Measurements from ENCODE around the gene SLC35F2. TPM values are rescaled to one million over a fixed set of nuclear protein-coding genes. Genes with fewer than 3 reads are reported as not detected.

Gene SLC35F2
- total and polyA plus RNA-seq, 2 of the 13 experiments (the other 11 are each of a cell fraction or from before 2014, with no cell fraction given): 5.8 to 20.3 TPM

DNA sequence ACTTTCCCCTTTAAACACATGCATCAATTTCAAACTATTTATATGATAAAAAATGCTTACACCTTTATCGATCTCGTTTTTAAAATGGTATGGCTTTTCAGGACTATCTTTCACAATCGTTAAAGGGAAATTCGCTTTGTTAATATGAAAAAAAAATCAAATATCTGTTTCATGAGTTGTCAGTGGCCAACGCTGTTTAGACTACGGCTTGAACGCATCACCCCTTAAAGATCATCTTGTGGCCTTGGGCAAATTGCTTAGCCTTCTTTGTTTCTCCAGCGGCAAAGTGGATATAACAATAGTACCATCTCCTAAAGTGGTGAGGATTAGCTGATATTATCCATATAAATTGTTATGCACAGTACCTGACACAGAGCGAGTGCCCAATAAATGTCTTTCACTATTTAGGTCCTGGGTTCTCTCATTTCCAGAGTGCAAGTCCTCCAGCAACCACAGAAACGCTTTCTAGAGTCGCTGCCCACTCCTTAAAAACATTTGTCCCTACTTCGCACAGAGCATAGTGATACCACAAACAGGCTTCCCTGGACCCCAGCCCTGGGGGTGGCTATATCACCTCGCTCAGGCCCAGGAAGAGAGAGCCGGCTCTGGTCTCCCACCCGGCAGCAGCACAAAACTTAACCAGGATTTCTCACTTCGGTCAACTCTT lies 904 bp downstream of the SLC35F2 start (continued):
- no peak for TF ChIP-seq ZNF280D (CRISPR knock-in tag; IDR thresholded peaks at IDR 0.05)

- Histone ChIP-seq H3K79me2 (ENCODE audit: insufficient read depth, low read length) (no peaks in the 10 kb centered on the region), H4K20me1 (ENCODE audit: insufficient read depth, low read length) (no peaks in the 10 kb centered on the region), H3K4me1 (ENCODE audit: insufficient read depth, low read length) (peaks cover 21% of the 10 kb centered on the region), H3K27ac (ENCODE audit: extremely low read length, insufficient read depth, low read length) (no peak overlapping the region), H3K4me3 (replicated peaks in 1 of 3; ENCODE audit: insufficient read depth in 1 of 3, low read depth in 2 of 3, low read length in 3 of 3) (no peak overlapping the region), H3K36me3 (replicated peaks in 1 of 2; ENCODE audit: control insufficient read depth in 1 of 2, insufficient read depth in 2 of 2, low read length in 2 of 2) (no peaks in the 10 kb centered on the region), H3K9me3 (ENCODE audit: low read length) (no peaks in the 10 kb centered on the region), H3K9ac (ENCODE audit: insufficient read depth, low read depth, low read length) (no peak overlapping the region), H2AFZ (ENCODE audit: low read length) (no peak overlapping the region), H3K4me2 (ENCODE audit: low read depth, low read length) (no peak overlapping the region), H3K27me3 (ENCODE audit: control insufficient read depth in 1 of 2, insufficient read depth in 2 of 2, low read length in 2 of 2) (peaks cover 0 to 5% of the 10 kb centered on the region in 2 experiments; a peak in 1 of 5 replicates)
- ChIA-PET POLR2A (no interaction called here), CTCF (ENCODE audit: low intra/inter-chr PET ratio, low total read pairs) (no interaction called here)
- ATAC-seq: no peak
- FAIRE-seq: no peak
- WGBS (ENCODE audit: low lambda C conversion rate): 88% methylated on average over 7 of the region's 7 CpGs
- no peak for DNase-seq (ENCODE audit: low spot score)
- intact Hi-C loops (cut with micrococcal nuclease; ENCODE audit: unreplicated experiment): no loop called here
- BruUV-seq (replicated peaks): no TSS peak
- TF ChIP-seq ATRX (CRISPR knock-in tag; IDR thresholded peaks at IDR 0.05; ENCODE audit: borderline replicate concordance) (no peak), SMARCC2 (IDR thresholded peaks at IDR 0.05) (no peak), CENPX (CRISPR knock-in tag; IDR thresholded peaks at IDR 0.05) (no peak), ZNF737 (CRISPR knock-in tag; IDR thresholded peaks at IDR 0.05; ENCODE audit: borderline replicate concordance) (no peak), PRDM4 (CRISPR knock-in tag; IDR thresholded peaks at IDR 0.05; ENCODE audit: borderline replicate concordance) (no peak), SRSF4 (IDR thresholded peaks at IDR 0.05; ENCODE audit: low read depth, low read length, poor library complexity, severe bottlenecking) (no peak), PAXIP1 (CRISPR knock-in tag; conservative IDR thresholded peaks at IDR 0.05) (no peak), SSRP1 (CRISPR knock-in tag; IDR thresholded peaks at IDR 0.05) (no peak), HMG20A (CRISPR knock-in tag; IDR thresholded peaks at IDR 0.05; ENCODE audit: borderline replicate concordance) (no peak), XBP1 (CRISPR knock-in tag; IDR thresholded peaks at IDR 0.05) (no peak)
- in situ Hi-C loops (cut with HindIII; ENCODE audit: extremely low pct_ligation_motif_present, low pct_unique_long_range_greater_than_20kb): no loop called here
Observed at GRCh38 chr11:107856981-107857517, 1.5 kb downstream of the SLC35F2 start.

Data from HepG2 (cell line).